Ishikawa (cell line): Measurements from ENCODE around the gene GABRR1.

Source experiments
- EP300 ChIP-seq: IDR thresholded peaks from 2 replicates; pipeline ENCODE4 v1.6.1; 2012; ENCODE audit warnings: borderline replicate concordance
- FOXM1 ChIP-seq: IDR thresholded peaks from 2 replicates; pipeline ENCODE4 v1.6.1; 2012; ENCODE audit warnings: low read depth, borderline replicate concordance
- MAX ChIP-seq: IDR thresholded peaks from 2 replicates; pipeline ENCODE4 v1.6.1; 2012
- RAD21 ChIP-seq: IDR thresholded peaks from 2 replicates; pipeline ENCODE4 v1.6.1; 2012; ENCODE audit warnings: low read depth
- TAF1 ChIP-seq: IDR thresholded peaks from 2 replicates; pipeline ENCODE4 v1.6.1; 2012; ENCODE audit warnings: low read depth, mild to moderate bottlenecking
- USF1 ChIP-seq: IDR thresholded peaks from 2 replicates; pipeline ENCODE4 v1.6.1; 2012

- TF ChIP-seq EP300 (no peak), TAF1 (no peak), USF1 (no peak), RAD21 (no peak), MAX (no peak), FOXM1 (no peak)
Observed at GRCh38 chr6:89205819-89206218, 11.3 kb downstream of the GABRR1 start.
